Gastroesophageal sphincter (tissue), 3 donors: ENCODE data around the gene PAXX.

ENCODE experiments used
- EP300 ChIP-seq: sonication (generic); formaldehyde crosslinking; IDR thresholded peaks from one replicate; pipeline ENCODE4 v1.6.1; 2017; ENCODE audit warnings: antibody characterized with exemption, mild to moderate bottlenecking
- POLR2A ChIP-seq, 2 donors: fragments of 450-650 bp; IDR thresholded peaks; one replicate each; pipeline ENCODE4 v1.6.1; 2017; ENCODE audit warnings: antibody characterized with exemption in 2 of 2, mild to moderate bottlenecking in 2 of 2, moderate library complexity in 1 of 2
- POLR2AphosphoS5 ChIP-seq: sonication (generic); formaldehyde crosslinking; IDR thresholded peaks from one replicate; pipeline ENCODE4 v1.6.1; 2017; ENCODE audit warnings: antibody characterized with exemption
- TF ChIP-seq, protein P1 (sequence below), 4 experiments: fragments of 200-600 bp in 2 of 4; fragments of 450-650 bp in 2 of 4; sonication (generic) in 1 of 4; IDR thresholded peaks; one replicate each; pipeline ENCODE4 v1.5.1; 2017 to 2019; ENCODE audit warnings: antibody characterized with exemption in 4 of 4, mild to moderate bottlenecking in 2 of 4, moderate library complexity in 2 of 4

DNA sequence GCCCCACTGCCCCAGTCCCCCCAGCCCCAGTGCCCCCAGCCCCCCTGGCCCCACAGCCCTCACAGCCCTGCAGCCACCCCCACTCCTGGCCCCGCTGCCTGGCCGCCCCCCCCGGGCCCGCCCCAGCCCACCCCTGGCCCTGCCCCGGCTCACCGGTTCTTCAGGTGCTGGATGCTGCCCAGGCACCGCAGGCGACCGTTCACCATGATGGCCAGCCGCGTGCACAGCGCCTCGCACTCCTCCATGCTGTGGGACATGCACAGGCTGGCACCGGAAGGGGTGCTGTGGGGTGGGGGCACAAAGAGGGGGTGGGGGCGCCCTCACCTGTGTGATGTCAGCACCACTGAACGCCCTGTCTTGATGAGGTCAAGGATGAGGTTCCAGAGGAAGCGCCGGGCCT lies 17.0 kb downstream of the PAXX start:
- TF ChIP-seq, protein P1, sequence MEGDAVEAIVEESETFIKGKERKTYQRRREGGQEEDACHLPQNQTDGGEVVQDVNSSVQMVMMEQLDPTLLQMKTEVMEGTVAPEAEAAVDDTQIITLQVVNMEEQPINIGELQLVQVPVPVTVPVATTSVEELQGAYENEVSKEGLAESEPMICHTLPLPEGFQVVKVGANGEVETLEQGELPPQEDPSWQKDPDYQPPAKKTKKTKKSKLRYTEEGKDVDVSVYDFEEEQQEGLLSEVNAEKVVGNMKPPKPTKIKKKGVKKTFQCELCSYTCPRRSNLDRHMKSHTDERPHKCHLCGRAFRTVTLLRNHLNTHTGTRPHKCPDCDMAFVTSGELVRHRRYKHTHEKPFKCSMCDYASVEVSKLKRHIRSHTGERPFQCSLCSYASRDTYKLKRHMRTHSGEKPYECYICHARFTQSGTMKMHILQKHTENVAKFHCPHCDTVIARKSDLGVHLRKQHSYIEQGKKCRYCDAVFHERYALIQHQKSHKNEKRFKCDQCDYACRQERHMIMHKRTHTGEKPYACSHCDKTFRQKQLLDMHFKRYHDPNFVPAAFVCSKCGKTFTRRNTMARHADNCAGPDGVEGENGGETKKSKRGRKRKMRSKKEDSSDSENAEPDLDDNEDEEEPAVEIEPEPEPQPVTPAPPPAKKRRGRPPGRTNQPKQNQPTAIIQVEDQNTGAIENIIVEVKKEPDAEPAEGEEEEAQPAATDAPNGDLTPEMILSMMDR (IDR thresholded peaks at IDR 0.05), result no peak
- no peak for TF ChIP-seq POLR2A (IDR thresholded peaks at IDR 0.05)
- no peak for TF ChIP-seq EP300
- TF ChIP-seq POLR2AphosphoS5, result no peak
